ENCODE data around the gene HARBI1.

The HARBI1 gene

DNA sequence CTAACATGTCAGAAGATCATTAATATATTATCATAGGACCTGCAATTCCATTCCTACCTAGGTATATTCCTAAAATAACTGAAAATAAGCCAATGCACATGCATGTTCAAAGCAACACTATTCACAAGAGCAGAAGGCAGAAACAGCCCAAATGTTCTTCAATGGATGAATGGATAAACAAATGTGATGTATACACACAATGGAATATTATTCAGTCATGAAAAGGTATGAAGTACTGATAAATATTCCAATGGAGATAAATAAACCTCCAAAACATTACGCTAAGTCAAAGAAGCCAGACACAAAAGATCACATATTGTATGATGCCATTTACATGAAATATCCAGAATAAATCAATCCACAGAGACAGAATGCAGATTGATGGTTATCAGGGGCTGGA is 40.0 kb downstream of the HARBI1 start:
- TF ChIP-seq, protein P1, sequence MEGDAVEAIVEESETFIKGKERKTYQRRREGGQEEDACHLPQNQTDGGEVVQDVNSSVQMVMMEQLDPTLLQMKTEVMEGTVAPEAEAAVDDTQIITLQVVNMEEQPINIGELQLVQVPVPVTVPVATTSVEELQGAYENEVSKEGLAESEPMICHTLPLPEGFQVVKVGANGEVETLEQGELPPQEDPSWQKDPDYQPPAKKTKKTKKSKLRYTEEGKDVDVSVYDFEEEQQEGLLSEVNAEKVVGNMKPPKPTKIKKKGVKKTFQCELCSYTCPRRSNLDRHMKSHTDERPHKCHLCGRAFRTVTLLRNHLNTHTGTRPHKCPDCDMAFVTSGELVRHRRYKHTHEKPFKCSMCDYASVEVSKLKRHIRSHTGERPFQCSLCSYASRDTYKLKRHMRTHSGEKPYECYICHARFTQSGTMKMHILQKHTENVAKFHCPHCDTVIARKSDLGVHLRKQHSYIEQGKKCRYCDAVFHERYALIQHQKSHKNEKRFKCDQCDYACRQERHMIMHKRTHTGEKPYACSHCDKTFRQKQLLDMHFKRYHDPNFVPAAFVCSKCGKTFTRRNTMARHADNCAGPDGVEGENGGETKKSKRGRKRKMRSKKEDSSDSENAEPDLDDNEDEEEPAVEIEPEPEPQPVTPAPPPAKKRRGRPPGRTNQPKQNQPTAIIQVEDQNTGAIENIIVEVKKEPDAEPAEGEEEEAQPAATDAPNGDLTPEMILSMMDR (IDR thresholded peaks at IDR 0.05): no peak

DNA sequence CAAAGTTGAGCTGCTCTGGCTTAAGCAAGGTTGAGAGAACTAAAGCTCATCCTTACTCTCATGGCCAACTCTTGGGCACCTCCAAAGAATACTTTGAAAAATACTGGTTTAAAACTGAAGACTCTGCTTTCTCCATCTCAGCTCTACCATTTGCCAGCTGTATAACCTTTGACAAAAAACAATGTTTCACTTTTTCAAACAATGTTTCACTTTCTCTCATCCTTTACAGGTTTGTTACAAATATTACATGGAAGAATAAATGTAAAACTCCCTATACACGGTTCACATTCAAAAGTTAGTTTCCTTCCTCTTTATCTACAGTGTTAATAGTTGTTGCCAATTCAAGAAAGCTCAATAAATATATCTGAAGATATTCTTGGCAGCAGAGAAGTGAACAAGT is 42.4 kb downstream of the HARBI1 start:
- TF ChIP-seq, protein P1 (IDR thresholded peaks at IDR 0.05): no peak

DNA sequence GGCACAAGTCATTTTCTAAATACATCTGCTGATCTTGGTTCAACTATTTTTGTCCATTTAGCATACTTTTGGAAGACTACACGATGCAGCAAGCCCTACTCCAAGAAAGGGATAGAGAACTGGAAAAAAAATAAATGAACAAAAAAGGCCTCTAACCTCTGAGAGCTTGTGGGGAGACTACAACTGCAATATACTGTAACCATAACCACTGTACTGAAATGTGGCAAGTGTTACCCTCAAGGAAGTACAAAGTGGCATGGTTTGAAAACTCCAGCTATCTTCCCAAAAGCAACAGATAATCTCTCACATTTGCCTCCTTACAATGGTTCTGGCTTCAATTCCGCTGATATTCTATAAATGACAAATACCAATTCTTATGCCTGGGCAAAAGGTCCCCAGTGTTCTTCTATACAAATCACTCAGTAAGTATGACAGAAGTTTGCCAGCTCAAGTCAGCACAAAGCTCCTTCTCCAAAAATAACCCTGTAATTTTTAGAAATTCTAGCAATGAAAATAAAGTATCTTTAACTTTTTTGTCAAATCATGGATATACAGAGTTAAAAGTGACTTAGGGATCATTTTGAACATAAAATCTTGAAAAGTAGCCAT is 46.1 kb downstream of the HARBI1 start:
- TF ChIP-seq, protein P1 (IDR thresholded peaks at IDR 0.05): no peak

DNA sequence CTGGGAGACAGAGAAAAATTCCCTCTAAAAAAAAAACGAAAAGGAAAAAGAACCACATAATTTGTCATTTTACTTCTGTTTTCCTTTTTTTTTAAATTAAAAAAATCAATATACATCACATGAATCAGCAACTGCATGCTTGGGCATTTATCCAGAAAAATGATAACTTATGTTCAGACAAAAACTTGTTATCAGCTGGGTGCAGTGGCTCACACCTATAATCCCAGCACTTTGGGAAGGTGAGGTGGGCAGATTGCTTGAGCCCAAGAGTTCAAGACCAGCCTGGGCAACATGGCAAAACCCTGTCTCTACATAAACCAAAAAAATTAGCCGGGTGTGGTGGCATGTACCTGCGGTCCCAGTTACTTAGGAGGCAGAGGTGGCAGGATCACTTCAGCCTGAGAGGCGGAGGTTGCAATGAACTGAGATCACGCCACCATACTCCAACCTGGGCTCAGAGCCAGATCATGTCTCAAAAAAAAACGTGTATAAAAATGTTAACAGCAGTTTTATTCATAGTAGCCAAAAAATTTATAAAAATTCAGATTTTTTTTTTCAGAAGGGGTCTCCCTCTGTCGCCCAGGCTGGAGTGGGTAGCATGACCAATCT is 51.7 kb downstream of the HARBI1 start:
- TF ChIP-seq, protein P1 (IDR thresholded peaks at IDR 0.05): no peak

DNA sequence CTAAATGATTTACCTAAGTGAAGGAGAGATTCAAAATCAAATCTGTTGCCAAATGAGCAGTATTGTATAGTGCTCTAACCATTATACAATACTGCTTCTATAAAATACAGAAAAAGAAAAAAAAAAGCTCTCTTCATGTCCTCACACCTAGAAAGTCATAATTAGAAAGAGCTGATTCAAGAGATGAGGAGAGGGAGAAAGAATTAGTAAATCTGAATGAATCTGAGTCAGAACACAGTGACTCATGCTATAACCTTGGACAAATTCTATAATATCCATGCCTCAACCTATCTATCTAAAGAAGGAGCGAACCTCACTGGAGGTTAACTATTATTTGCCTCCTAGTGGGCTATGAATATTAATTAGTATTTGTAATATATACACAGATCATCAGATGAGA is 52.6 kb downstream of the HARBI1 start:
- TF ChIP-seq, protein P1 (IDR thresholded peaks at IDR 0.05): no peak

DNA sequence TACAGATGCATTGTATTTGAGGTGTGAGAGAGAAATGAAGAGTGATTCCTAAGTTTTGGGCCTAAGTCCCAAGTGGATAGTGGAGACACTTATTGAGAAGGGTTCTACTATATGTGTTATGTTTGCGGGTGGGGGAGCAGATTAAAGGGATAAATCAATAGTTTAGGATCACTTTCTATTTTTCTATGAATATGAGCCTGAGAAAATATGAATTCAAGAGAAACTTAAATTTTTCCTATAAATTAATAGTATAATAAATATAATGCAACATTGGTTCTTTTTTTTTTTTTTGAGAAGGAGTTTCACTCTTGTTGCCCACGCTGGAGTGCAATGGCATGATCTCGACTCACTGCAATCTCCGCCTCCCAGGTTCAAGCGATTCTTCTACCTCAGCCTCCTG is 54.5 kb downstream of the HARBI1 start:
- TF ChIP-seq, protein P1 (IDR thresholded peaks at IDR 0.05): no peak

DNA sequence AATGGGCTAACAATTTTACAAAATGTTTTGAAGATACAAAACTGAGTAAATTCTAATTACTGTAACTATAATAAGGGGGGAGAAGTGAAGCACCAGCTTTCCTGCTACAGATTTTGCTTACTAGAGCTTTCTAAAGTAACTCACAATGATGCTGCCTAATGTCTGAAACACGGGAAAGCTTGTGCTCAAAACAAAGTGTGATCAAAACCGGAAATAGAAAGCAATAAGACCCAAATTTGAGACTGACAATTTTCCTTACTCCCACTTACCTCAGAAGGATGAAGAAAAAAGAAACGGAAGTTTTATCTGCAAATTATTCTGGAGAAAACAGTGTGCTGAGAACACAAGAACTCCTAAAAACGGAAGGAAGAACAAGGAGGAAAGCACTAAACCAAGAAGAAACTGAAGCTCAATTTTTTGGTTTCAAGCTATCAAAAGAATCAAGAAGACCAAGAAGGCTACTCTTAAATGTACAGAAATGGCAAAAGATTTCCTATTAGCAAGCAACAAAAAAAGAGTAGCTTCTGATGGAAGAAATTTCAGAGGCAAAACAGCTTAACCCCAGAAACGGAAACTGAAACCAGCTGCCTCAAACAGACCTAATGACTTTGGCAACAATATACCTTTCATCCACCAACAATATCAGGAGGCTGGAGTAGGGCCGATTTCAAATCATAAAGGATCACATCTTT is 56.6 kb downstream of the HARBI1 start:
- TF ChIP-seq, protein P1 (IDR thresholded peaks at IDR 0.05): no peak

Measured in LNCAP (cell line).